ENCODE measurements around the gene GAS6. TPM values are rescaled to one million over a fixed set of nuclear protein-coding genes. Genes with fewer than 3 reads are reported as not detected.

Gene GAS6
- total and polyA plus RNA-seq, 9 donors = 35.7 to 53.9 (median 42.6) TPM

DNA sequence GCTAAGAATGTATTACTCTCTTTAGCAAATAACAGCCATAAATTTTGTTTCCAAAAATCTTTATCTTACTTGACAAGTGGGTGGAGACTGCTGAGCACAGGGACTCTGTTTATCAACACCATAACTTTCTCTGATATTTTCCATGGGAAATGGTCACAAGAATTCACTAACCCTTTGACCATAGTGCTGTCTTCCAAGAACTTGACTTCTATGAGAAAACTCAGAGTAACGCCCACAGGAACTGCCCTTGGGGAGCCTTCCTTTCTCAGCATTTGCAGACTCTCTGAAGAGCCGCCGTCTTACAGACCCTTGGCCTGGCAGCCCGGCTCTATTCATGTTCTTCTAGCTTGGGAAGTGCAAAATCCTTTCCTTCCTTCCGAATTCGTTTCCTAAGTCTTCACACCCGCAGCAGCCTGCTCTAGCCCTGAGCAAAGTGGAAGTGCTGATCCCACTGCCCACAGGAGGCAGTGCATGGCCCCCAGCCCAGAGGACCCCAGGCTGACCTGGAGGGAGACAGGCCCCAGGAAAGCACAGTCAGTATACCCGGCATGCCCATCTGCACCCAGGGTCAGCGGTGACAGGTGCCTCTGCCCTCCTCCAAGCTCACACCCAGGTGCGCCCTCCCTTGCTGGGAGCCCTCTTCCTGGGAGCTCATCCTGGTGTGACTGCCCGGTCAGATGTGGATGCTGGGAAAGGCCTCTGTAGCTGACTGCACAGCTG, 10.2 kb downstream of the GAS6 start:
- DNase-seq = peak; percentile 81
- H3K4me1 ChIP-seq (ENCODE audit: control insufficient read depth, insufficient read depth, low read length) = peaks cover 41% of the 10 kb centered on the region
- no peaks in the 10 kb centered on the region for H3K27me3 ChIP-seq (ENCODE audit: control insufficient read depth, insufficient read depth, low read length)
- H3K9me3 ChIP-seq (replicated peaks; ENCODE audit: control insufficient read depth, low read depth, low read length) = no peaks in the 10 kb centered on the region
- H3K4me3 ChIP-seq (ENCODE audit: low read length) = no peak overlapping the region
- H3K27ac ChIP-seq (ENCODE audit: low read length) = peak overlapping the region; percentile 26
- H3K36me3 ChIP-seq (ENCODE audit: control insufficient read depth, insufficient read depth, low read length) = no peaks in the 10 kb centered on the region
- 43% methylated on average over 11 of the region's 11 CpGs for WGBS (ENCODE audit: insufficient coverage)

DNA sequence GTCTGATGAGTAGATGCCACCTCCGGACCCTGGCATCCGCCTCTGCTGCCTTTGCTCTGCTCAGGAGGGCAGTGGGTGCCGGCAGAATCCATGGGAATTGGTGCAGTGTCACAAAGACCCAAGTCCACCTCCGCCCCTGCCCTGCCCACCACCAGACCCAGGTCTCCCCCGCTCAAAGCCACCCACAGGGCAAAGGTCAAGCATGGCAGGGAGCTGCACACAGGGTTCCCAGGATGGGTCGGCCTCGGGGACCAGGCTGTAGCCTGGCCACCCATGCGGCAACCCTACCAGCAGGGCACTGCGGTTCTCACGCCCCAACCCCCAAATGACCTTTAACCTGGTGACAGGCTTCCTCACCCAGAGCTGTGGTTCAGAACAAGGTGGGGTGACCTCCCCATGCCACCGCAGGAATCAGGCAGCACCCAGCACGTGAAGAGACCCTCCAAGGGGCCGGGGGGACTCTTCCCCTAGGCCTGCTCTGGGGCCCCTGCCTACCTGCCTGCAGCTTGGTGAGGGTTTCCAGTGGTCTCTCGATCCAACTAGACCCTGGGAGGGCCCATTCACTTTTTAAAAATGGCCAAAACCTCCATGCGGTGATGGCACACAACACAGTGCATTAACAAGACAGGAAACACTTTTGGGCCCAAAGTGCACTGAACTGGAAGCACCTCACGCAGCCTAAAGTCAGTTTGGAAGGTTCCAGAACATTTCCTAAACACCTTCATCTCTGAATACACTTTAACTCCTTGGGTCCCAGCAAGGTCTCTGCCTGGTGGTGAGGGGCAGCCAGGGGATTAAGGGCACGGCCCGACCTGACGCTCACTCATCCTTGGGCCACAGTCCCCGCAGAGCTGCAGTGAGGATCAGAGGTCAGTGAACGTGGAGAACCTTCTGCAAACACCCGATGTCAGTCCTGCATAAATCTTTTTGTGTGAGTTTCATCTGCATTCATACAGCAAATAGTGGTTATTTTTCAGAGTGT, 11.0 kb downstream of the GAS6 start:
- WGBS (ENCODE audit: insufficient coverage) = 95% methylated on average over 13 of the region's 22 CpGs
- no peaks in the 10 kb centered on the region for H3K9me3 ChIP-seq (replicated peaks; ENCODE audit: control insufficient read depth, low read depth, low read length)
- DNase-seq = peak; percentile 1
- peaks cover 41% of the 10 kb centered on the region for H3K4me1 ChIP-seq (ENCODE audit: control insufficient read depth, insufficient read depth, low read length)
- peak overlapping the region; percentile 5 for H3K27ac ChIP-seq (ENCODE audit: low read length)
- no peaks in the 10 kb centered on the region for H3K36me3 ChIP-seq (ENCODE audit: control insufficient read depth, insufficient read depth, low read length)
- no peaks in the 10 kb centered on the region for H3K27me3 ChIP-seq (ENCODE audit: control insufficient read depth, insufficient read depth, low read length)
- no peak overlapping the region for H3K4me3 ChIP-seq (ENCODE audit: low read length)

- WGBS (ENCODE audit: insufficient coverage) = 91% methylated on average over 21 of the region's 23 CpGs
- H3K36me3 ChIP-seq (ENCODE audit: control insufficient read depth, insufficient read depth, low read length) = peaks cover 1% of the 10 kb centered on the region
- DNase-seq = no peak
- H3K4me3 ChIP-seq (ENCODE audit: low read length) = no peak overlapping the region
- H3K9me3 ChIP-seq (replicated peaks; ENCODE audit: control insufficient read depth, low read depth, low read length) = no peaks in the 10 kb centered on the region
- no peaks in the 10 kb centered on the region for H3K27me3 ChIP-seq (ENCODE audit: control insufficient read depth, insufficient read depth, low read length)
- peaks cover 41% of the 10 kb centered on the region for H3K4me1 ChIP-seq (ENCODE audit: control insufficient read depth, insufficient read depth, low read length)
- no peak overlapping the region for H3K27ac ChIP-seq (ENCODE audit: low read length)
Observed at GRCh38 chr13:113851826-113852535, 11.9 kb downstream of the GAS6 start.

GRCh38 chr13:113851480-113851803, 12.4 kb downstream of the GAS6 start:
- no peak for DNase-seq
- Histone ChIP-seq H3K36me3 (ENCODE audit: control insufficient read depth, insufficient read depth, low read length) (peaks cover 3% of the 10 kb centered on the region), H3K4me1 (ENCODE audit: control insufficient read depth, insufficient read depth, low read length) (peaks cover 36% of the 10 kb centered on the region), H3K4me3 (ENCODE audit: low read length) (no peak overlapping the region), H3K9me3 (replicated peaks; ENCODE audit: control insufficient read depth, low read depth, low read length) (no peaks in the 10 kb centered on the region), H3K27ac (ENCODE audit: low read length) (no peak overlapping the region), H3K27me3 (ENCODE audit: control insufficient read depth, insufficient read depth, low read length) (no peaks in the 10 kb centered on the region)
- no CpG with 5 or more reads among the region's 1 CpG for WGBS (ENCODE audit: insufficient coverage)

- Histone ChIP-seq H3K36me3 (ENCODE audit: control insufficient read depth, insufficient read depth, low read length) (peaks cover 3% of the 10 kb centered on the region), H3K9me3 (replicated peaks; ENCODE audit: control insufficient read depth, low read depth, low read length) (no peaks in the 10 kb centered on the region), H3K27ac (ENCODE audit: low read length) (no peak overlapping the region), H3K4me1 (ENCODE audit: control insufficient read depth, insufficient read depth, low read length) (peaks cover 32% of the 10 kb centered on the region), H3K27me3 (ENCODE audit: control insufficient read depth, insufficient read depth, low read length) (no peaks in the 10 kb centered on the region), H3K4me3 (ENCODE audit: low read length) (no peak overlapping the region)
- WGBS (ENCODE audit: insufficient coverage) = 96% methylated on average over 3 of the region's 3 CpGs
- no peak for DNase-seq
Observed at GRCh38 chr13:113850722-113851479, 13.0 kb downstream of the GAS6 start.

DNA sequence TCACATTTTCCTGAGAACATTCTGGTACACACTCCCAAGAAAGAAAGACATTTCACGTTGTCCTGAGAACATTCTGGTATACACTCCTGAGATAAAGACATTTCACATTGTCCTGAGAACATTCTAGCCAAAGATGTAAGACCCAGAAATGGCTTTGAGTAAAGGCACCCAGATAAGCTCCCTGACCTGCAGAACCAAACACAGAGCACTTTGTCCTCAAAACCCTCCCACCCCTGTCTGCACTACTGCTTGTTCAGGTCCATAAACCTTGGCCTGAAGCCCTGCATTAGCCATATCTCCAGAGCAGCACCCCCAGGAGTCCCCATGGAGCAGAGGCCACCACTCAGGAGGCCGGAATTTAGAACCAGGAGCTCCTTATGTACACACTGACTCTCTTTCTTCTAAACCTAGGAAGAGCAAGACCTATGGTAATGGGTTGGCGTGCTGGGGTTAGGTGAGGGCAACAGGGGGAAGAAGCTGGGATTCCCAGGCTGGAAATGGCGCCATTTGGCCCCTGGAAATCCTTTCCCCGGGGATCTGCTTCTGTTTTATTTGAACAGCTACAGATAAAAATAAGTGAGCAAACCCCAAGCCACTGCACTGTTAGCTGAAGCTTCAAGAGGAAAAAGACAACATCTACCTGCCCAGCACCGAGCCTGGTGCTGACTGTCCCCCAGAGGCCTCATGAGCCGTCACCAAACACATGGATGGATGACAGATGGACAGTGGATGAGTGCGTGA, 13.7 kb downstream of the GAS6 start:
- peaks cover 3% of the 10 kb centered on the region for H3K36me3 ChIP-seq (ENCODE audit: control insufficient read depth, insufficient read depth, low read length)
- no peak overlapping the region for H3K27ac ChIP-seq (ENCODE audit: low read length)
- no peaks in the 10 kb centered on the region for H3K27me3 ChIP-seq (ENCODE audit: control insufficient read depth, insufficient read depth, low read length)
- no peak overlapping the region for H3K4me3 ChIP-seq (ENCODE audit: low read length)
- peaks cover 24% of the 10 kb centered on the region for H3K4me1 ChIP-seq (ENCODE audit: control insufficient read depth, insufficient read depth, low read length)
- no peaks in the 10 kb centered on the region for H3K9me3 ChIP-seq (replicated peaks; ENCODE audit: control insufficient read depth, low read depth, low read length)
- DNase-seq = no peak
- WGBS (ENCODE audit: insufficient coverage) = 90% methylated on average over 6 of the region's 8 CpGs

GRCh38 chr13:113849546-113849945, 14.3 kb downstream of the GAS6 start:
- no peaks in the 10 kb centered on the region for H3K9me3 ChIP-seq (replicated peaks; ENCODE audit: control insufficient read depth, low read depth, low read length)
- DNase-seq = no peak
- no peak overlapping the region for H3K27ac ChIP-seq (ENCODE audit: low read length)
- peaks cover 18% of the 10 kb centered on the region for H3K4me1 ChIP-seq (ENCODE audit: control insufficient read depth, insufficient read depth, low read length)
- no peak overlapping the region for H3K4me3 ChIP-seq (ENCODE audit: low read length)
- H3K36me3 ChIP-seq (ENCODE audit: control insufficient read depth, insufficient read depth, low read length) = peaks cover 3% of the 10 kb centered on the region
- no CpG with 5 or more reads among the region's 3 CpGs for WGBS (ENCODE audit: insufficient coverage)
- H3K27me3 ChIP-seq (ENCODE audit: control insufficient read depth, insufficient read depth, low read length) = no peaks in the 10 kb centered on the region

GRCh38 chr13:113848431-113849260, 15.2 kb downstream of the GAS6 start:
- H3K4me1 ChIP-seq (ENCODE audit: control insufficient read depth, insufficient read depth, low read length) = peaks cover 9% of the 10 kb centered on the region
- WGBS (ENCODE audit: insufficient coverage) = 87% methylated on average over 12 of the region's 18 CpGs
- DNase-seq = no peak
- peaks cover 3% of the 10 kb centered on the region for H3K36me3 ChIP-seq (ENCODE audit: control insufficient read depth, insufficient read depth, low read length)
- H3K27me3 ChIP-seq (ENCODE audit: control insufficient read depth, insufficient read depth, low read length) = no peaks in the 10 kb centered on the region
- no peaks in the 10 kb centered on the region for H3K9me3 ChIP-seq (replicated peaks; ENCODE audit: control insufficient read depth, low read depth, low read length)
- no peak overlapping the region for H3K4me3 ChIP-seq (ENCODE audit: low read length)
- no peak overlapping the region for H3K27ac ChIP-seq (ENCODE audit: low read length)

Measured in muscle of leg (tissue), 11 donors.